Measurements from ENCODE around the gene IPP. TPM values are rescaled to one million over a fixed set of nuclear protein-coding genes. Genes with fewer than 3 reads are reported as not detected.

IPP gene
- total RNA-seq, 2 experiments from 2014 or later = 6.0 to 6.6 TPM

- no peak overlapping the region for H3K27ac ChIP-seq (ENCODE audit: low read depth in 1 of 2, low read length in 2 of 2)
- POLR2A ChIA-PET = no interaction called here
- H3K27ac Mint-ChIP-seq = no peak overlapping the region
- peaks cover 25% of the 10 kb centered on the region for H3K4me1 Mint-ChIP-seq (ENCODE audit: low read depth)
- no peaks in the 10 kb centered on the region for H3K9me3 ChIP-seq (ENCODE audit: control insufficient read depth in 1 of 2, insufficient read depth in 1 of 2, low read length in 2 of 2)
- no peaks in the 10 kb centered on the region for H3K9me3 Mint-ChIP-seq
- CTCF ChIA-PET = no interaction called here
- peaks cover 21% of the 10 kb centered on the region for H3K4me1 ChIP-seq (ENCODE audit: insufficient read depth, low read length)
- no peak for ATAC-seq (ENCODE audit: poor library complexity)
- no peaks in the 10 kb centered on the region for H3K36me3 ChIP-seq (ENCODE audit: insufficient read depth, low read length)
- no peaks in the 10 kb centered on the region for H3K36me3 Mint-ChIP-seq (ENCODE audit: low read depth)
- intact Hi-C loops (cut with DNase I, micrococcal nuclease) = no loop called here
- TF ChIP-seq, protein P1, sequence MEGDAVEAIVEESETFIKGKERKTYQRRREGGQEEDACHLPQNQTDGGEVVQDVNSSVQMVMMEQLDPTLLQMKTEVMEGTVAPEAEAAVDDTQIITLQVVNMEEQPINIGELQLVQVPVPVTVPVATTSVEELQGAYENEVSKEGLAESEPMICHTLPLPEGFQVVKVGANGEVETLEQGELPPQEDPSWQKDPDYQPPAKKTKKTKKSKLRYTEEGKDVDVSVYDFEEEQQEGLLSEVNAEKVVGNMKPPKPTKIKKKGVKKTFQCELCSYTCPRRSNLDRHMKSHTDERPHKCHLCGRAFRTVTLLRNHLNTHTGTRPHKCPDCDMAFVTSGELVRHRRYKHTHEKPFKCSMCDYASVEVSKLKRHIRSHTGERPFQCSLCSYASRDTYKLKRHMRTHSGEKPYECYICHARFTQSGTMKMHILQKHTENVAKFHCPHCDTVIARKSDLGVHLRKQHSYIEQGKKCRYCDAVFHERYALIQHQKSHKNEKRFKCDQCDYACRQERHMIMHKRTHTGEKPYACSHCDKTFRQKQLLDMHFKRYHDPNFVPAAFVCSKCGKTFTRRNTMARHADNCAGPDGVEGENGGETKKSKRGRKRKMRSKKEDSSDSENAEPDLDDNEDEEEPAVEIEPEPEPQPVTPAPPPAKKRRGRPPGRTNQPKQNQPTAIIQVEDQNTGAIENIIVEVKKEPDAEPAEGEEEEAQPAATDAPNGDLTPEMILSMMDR (IDR thresholded peaks at IDR 0.05) = no peak
- H3K4me3 Mint-ChIP-seq = no peak overlapping the region
- no peak overlapping the region for H3K4me3 ChIP-seq (ENCODE audit: low read length)
- H3K27me3 Mint-ChIP-seq = peaks cover 11% of the 10 kb centered on the region
- DNase-seq = no peak
- no peaks in the 10 kb centered on the region for H3K27me3 ChIP-seq (ENCODE audit: control insufficient read depth in 1 of 2, insufficient read depth in 2 of 2, low read length in 2 of 2)
Measured at GRCh38 chr1:45787905-45788304, 37.5 kb upstream of the IPP start.

DNA sequence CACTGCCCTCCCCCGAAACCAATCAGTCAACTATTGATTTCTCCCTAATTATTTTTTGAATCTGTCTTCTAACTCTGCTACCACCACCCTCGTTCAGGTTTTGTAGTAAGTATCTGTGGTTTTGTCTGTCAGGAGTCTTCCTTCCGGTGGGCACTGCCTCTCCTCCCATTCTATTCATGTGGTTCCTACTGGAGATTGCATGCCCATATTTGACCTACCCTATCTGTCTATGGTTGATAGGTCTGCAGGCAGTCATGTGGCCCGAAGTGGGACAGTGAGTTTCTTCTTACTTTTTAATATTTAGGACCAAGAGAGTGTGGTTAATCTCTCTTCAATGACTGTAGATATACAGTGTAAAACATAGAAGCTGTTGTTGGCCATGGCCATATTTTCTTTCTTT, 35.1 kb upstream of the IPP start:
- Mint-ChIP-seq H3K27ac (no peak overlapping the region), H3K4me1 (ENCODE audit: low read depth) (peaks cover 25% of the 10 kb centered on the region), H3K9me3 (no peaks in the 10 kb centered on the region), H3K27me3 (peaks cover 11% of the 10 kb centered on the region), H3K36me3 (ENCODE audit: low read depth) (no peaks in the 10 kb centered on the region), H3K4me3 (peak overlapping the region; percentile 55)
- Histone ChIP-seq H3K27me3 (ENCODE audit: control insufficient read depth in 1 of 2, insufficient read depth in 2 of 2, low read length in 2 of 2) (no peaks in the 10 kb centered on the region), H3K27ac (ENCODE audit: low read depth in 1 of 2, low read length in 2 of 2) (no peak overlapping the region), H3K36me3 (ENCODE audit: insufficient read depth, low read length) (no peaks in the 10 kb centered on the region), H3K9me3 (ENCODE audit: control insufficient read depth in 1 of 2, insufficient read depth in 1 of 2, low read length in 2 of 2) (no peaks in the 10 kb centered on the region), H3K4me3 (ENCODE audit: low read length) (peak overlapping the region; percentile 34), H3K4me1 (ENCODE audit: insufficient read depth, low read length) (peaks cover 21% of the 10 kb centered on the region)
- DNase-seq = peak in 9 of 14 experiments; percentile 5 to 74 (median 21)
- intact Hi-C loops (cut with DNase I, micrococcal nuclease) = no loop called here
- POLR2A ChIA-PET = no interaction called here
- CTCF ChIA-PET = no interaction called here
- ATAC-seq (ENCODE audit: poor library complexity) = peak; percentile 93
- TF ChIP-seq, protein P1 (IDR thresholded peaks at IDR 0.05) = no peak

DNA sequence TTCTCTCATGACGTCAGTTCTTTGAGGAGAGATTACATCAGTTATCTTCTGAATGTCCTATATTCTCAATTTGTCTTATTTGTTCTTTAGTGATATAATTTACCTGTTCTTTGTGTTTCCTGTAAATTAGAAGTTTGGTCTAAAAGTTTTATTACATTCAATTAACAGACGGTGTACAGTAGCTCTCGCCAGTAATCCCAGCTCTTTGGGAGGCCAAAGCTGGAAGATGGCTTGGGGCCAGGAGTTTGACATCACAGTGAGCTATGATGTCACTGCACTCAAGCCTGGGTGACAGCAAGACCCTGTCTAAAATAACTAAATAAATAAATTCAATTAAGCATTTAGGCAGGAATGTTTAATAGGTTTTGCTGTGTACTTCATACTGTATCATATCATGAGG, 25.3 kb upstream of the IPP start:
- POLR2A ChIA-PET = no interaction called here
- CTCF ChIA-PET = no interaction called here
- no peaks in the 10 kb centered on the region for H3K36me3 Mint-ChIP-seq (ENCODE audit: low read depth)

More for the DNA sequence above, 25.3 kb upstream of the IPP start:
- Mint-ChIP-seq H3K27me3 (no peaks in the 10 kb centered on the region), H3K4me1 (ENCODE audit: low read depth) (no peaks in the 10 kb centered on the region), H3K9me3 (no peaks in the 10 kb centered on the region), H3K4me3 (no peak overlapping the region), H3K27ac (no peak overlapping the region)
- TF ChIP-seq, protein P1 (IDR thresholded peaks at IDR 0.05) = no peak
- ATAC-seq (ENCODE audit: poor library complexity) (no peak), DNase-seq (no peak)
- no peaks in the 10 kb centered on the region for H3K4me1 ChIP-seq (ENCODE audit: insufficient read depth, low read length)
- intact Hi-C loops (cut with DNase I, micrococcal nuclease) = no loop called here
- no peaks in the 10 kb centered on the region for H3K36me3 ChIP-seq (ENCODE audit: insufficient read depth, low read length)
- H3K4me3 ChIP-seq (ENCODE audit: low read length) = no peak overlapping the region
- no peak overlapping the region for H3K27ac ChIP-seq (ENCODE audit: low read depth in 1 of 2, low read length in 2 of 2)
- H3K9me3 ChIP-seq (ENCODE audit: control insufficient read depth in 1 of 2, insufficient read depth in 1 of 2, low read length in 2 of 2) = no peaks in the 10 kb centered on the region
- no peaks in the 10 kb centered on the region for H3K27me3 ChIP-seq (ENCODE audit: control insufficient read depth in 1 of 2, insufficient read depth in 2 of 2, low read length in 2 of 2)

Measured in CD4-positive, alpha-beta T cell (primary cell).